HCT116 (cell line): Measurements from ENCODE around the gene ZSWIM4. TPM values are rescaled to one million over a fixed set of nuclear protein-coding genes. Genes with fewer than 3 reads are reported as not detected.

Experiments
- ATF3 ChIP-seq: IDR thresholded peaks from 2 replicates; pipeline ENCODE4 v1.6.1; 2012
- EGR1 ChIP-seq: IDR thresholded peaks from 2 replicates; pipeline ENCODE4 v1.6.1; 2012; ENCODE audit warnings: low read depth
- RAD21 ChIP-seq: IDR thresholded peaks from 2 replicates; pipeline ENCODE4 v1.6.1; 2012; ENCODE audit warnings: low read depth, mild to moderate bottlenecking
- SIN3A ChIP-seq: IDR thresholded peaks from 2 replicates; pipeline ENCODE4 v1.6.1; 2012; ENCODE audit warnings: low read depth
- TCF7L2 ChIP-seq: IDR thresholded peaks from 2 replicates; pipeline ENCODE4 v1.7.0; 2011; ENCODE audit warnings: borderline replicate concordance, inconsistent platforms; ENCODE audit not compliant: insufficient read depth, insufficient read length; ENCODE audit errors: extremely low read depth
- microRNA counts: library from miRNA; unstranded; fragments of <30 nt; microRNA quantifications from one replicate; lab custom pipeline; 2015
- microRNA-seq: library from miRNA; unstranded; fragments of <30 nt; microRNA quantifications from one replicate; pipeline ENCODE4, GENCODE V29; 2016; ENCODE audit warnings: borderline number of aligned reads
- total RNA-seq: library from RNA; stranded (reverse); gene quantifications from one replicate; pipeline ENCODE4 v1.2.1, GENCODE V29; 2021; ENCODE audit not compliant: unreplicated experiment
- TF ChIP-seq, protein P1 (sequence below): IDR thresholded peaks from 2 replicates; pipeline ENCODE4 v1.6.1; 2012; ENCODE audit warnings: low read depth

Gene ZSWIM4
- total RNA-seq, 1 experiment from 2014 or later, result 9.8 TPM

DNA sequence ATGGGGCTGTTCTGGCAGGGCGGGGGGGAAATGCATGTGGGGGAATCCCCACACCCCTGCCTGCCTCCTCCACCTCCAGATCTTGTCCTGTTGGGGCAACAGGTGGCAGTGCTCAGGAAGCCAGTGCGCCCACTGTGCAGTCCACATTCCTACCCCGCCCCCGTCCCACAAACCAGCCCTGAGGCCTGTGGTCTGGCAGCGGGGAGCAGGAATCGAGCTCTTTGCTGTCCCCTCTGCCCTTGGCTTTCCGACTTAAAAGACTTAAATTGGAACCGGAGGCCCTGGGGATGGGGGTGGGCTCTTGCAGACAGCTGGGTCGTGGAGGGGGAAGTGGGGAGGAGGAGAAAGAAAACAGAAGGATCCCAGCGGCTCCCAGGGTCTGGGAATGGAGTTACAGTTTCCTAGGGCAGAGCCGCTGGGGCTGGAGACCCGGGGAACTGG is 86.0 kb downstream of the ZSWIM4 start (continued):
- TF ChIP-seq, protein P1, sequence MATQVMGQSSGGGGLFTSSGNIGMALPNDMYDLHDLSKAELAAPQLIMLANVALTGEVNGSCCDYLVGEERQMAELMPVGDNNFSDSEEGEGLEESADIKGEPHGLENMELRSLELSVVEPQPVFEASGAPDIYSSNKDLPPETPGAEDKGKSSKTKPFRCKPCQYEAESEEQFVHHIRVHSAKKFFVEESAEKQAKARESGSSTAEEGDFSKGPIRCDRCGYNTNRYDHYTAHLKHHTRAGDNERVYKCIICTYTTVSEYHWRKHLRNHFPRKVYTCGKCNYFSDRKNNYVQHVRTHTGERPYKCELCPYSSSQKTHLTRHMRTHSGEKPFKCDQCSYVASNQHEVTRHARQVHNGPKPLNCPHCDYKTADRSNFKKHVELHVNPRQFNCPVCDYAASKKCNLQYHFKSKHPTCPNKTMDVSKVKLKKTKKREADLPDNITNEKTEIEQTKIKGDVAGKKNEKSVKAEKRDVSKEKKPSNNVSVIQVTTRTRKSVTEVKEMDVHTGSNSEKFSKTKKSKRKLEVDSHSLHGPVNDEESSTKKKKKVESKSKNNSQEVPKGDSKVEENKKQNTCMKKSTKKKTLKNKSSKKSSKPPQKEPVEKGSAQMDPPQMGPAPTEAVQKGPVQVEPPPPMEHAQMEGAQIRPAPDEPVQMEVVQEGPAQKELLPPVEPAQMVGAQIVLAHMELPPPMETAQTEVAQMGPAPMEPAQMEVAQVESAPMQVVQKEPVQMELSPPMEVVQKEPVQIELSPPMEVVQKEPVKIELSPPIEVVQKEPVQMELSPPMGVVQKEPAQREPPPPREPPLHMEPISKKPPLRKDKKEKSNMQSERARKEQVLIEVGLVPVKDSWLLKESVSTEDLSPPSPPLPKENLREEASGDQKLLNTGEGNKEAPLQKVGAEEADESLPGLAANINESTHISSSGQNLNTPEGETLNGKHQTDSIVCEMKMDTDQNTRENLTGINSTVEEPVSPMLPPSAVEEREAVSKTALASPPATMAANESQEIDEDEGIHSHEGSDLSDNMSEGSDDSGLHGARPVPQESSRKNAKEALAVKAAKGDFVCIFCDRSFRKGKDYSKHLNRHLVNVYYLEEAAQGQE, result no peak
- TF ChIP-seq TCF7L2 (no peak), ATF3 (no peak), RAD21 (no peak), SIN3A (no peak), EGR1 (no peak)

MicroRNA genes within 50 kb of the gene (microRNA counts, 767-probe panel; counts per million panel counts)
- not detected for microRNA hsa-miR-181c-5p (lab: Ali Mortazavi, UCI)
- microRNA hsa-miR-23a-3p (lab: Ali Mortazavi, UCI), result 26,833 counts per million, percentile 85 among the panel's probes with 10 or more counts
- 13,736 counts per million, percentile 19 among the panel's probes with 10 or more counts for microRNA hsa-miR-24-3p (lab: Ali Mortazavi, UCI)
- not detected for microRNA hsa-miR-27a-3p (lab: Ali Mortazavi, UCI)

Small RNAs within 50 kb of the gene (microRNA-seq; reads per million reads assigned to microRNA genes)
- gene MIR181C, result 411 reads per million, percentile 74 among the genes with 10 or more reads in this experiment
- gene MIR181D, result 185 reads per million, percentile 67 among the genes with 10 or more reads in this experiment

Other genes starting within 250 kb of the ZSWIM4 start
- 19.6 TPM for gene MRI1, start 30.9 kb upstream of the ZSWIM4 start, total RNA-seq
- 115 TPM for gene C19orf53, start 21.0 kb upstream of the ZSWIM4 start, total RNA-seq
- gene NANOS3, start 81.7 kb downstream of the ZSWIM4 start, total RNA-seq, result not detected
- 1.7 TPM for gene BRME1, start 110.7 kb downstream of the ZSWIM4 start, total RNA-seq
- gene CC2D1A, start 110.8 kb downstream of the ZSWIM4 start, total RNA-seq, result 51.5 TPM
- 0.71 TPM for gene PODNL1, start 143.0 kb downstream of the ZSWIM4 start, total RNA-seq
- gene DCAF15, start 157.1 kb downstream of the ZSWIM4 start, total RNA-seq, result 46.2 TPM
- gene RFX1, start 210.9 kb downstream of the ZSWIM4 start, total RNA-seq, result 16.3 TPM
- gene RLN3, start 232.7 kb downstream of the ZSWIM4 start, total RNA-seq, result not detected
- 18.3 TPM for gene IL27RA, start 236.3 kb downstream of the ZSWIM4 start, total RNA-seq